Psoas muscle (tissue), 8 donors: ENCODE data around the gene AJUBA. TPM values are rescaled to one million over a fixed set of nuclear protein-coding genes. Genes with fewer than 3 reads are reported as not detected.
A peak's percentile ranks its signal among the peaks of the same experiment; 100 is the strongest.

Source experiments
- ATAC-seq, 4 donors: fragments of 200-7000 bp; cut with Tn5 transposase; one replicate each; pipeline ENCODE4 v1.9.1; 2020; ENCODE audit warnings: moderate library complexity in 3 of 4, mild to moderate bottlenecking in 2 of 4
- DNase-seq, 2 donors: peaks; one replicate each; pipeline ENCODE4 v3.0.0-alpha.2; 2020
- H3K27ac ChIP-seq: fragments of 200-600 bp; one replicate; pipeline ENCODE4 v1.8.0; 2022
- H3K27me3 ChIP-seq, 3 donors: fragments of 200-600 bp in 1 of 3; one replicate each; pipeline versions ENCODE4 v1.6.1 to v1.8.0; 2013 to 2022; ENCODE audit warnings: low read length in 2 of 3, mild to moderate bottlenecking in 2 of 3, moderate library complexity in 1 of 3; ENCODE audit not compliant: insufficient read depth in 3 of 3
- H3K36me3 ChIP-seq, 2 donors: fragments of 200-600 bp in 1 of 2; one replicate each; pipeline versions ENCODE4 v1.6.1 to v1.8.0; 2013 to 2022; ENCODE audit warnings: low read depth in 1 of 2, mild to moderate bottlenecking in 1 of 2, moderate library complexity in 1 of 2; ENCODE audit not compliant: insufficient read depth in 1 of 2
- H3K4me1 ChIP-seq: fragments of 200-600 bp; one replicate; pipeline ENCODE4 v1.8.0; 2022
- H3K4me3 ChIP-seq: fragments of 200-600 bp; one replicate; pipeline ENCODE4 v1.8.0; 2022; ENCODE audit warnings: mild to moderate bottlenecking
- H3K9me3 ChIP-seq: fragments of 200-600 bp; one replicate; pipeline ENCODE4 v1.8.0; 2022
- WGBS, 3 donors: extraction: QIAGEN DNeasy Blood & Tissue Kit; methylation state at CpG; one replicate each; pipeline versions ENCODE4 v1.1.6 to v1.1.7; 2013; 5-methylcytosine and 5-hydroxymethylcytosine counted together
- intact Hi-C, 2 donors: fragments of 100-400 bp; cut with DNase I; formaldehyde crosslinking; loops; one replicate each; pipeline versions ENCODE4 v1.11.0 to v1.14.2; 2022
- polyA plus RNA-seq, 3 donors: library from polyadenylated mRNA; stranded (reverse); fragments of 200-250 nt; gene quantifications; one replicate each; pipeline ENCODE4 v1.2.3, GENCODE V29; 2013
- total RNA-seq, 4 donors: library from RNA; stranded (reverse); fragmentation: NEBNext Ultra II Directional in 2 of 4; extraction: Animal tissue kit (Norgen Biotek cat#: 25700) in 2 of 4; gene quantifications; one replicate each; pipeline versions ENCODE4 v1.2.1 to v1.2.4, GENCODE V29; 2021 to 2023
- TF ChIP-seq, protein P1 (sequence below): fragments of 200-600 bp; IDR thresholded peaks from one replicate; pipeline ENCODE4 v1.8.0; 2022; ENCODE audit warnings: antibody characterized with exemption
- donor health status: healthy with polysubstance abuse.
- donor health status: DM: no; HTN: no; CAD: no; lungs with moderate emphysema.
- donor health status: Bipolar disorder and iron deficiency.
- donor health status: healthy.
- donor health status: DM: yes; HTN: yes; CAD: no.
- donor health status: DM: no; HTN: no; CAD: no.
- donor health status: DM: no; HTN: no; CAD: no.
- donor health status: DM: yes; HTN: yes; CAD: no.

AJUBA gene
- total and polyA plus RNA-seq, 7 donors, result 0.65 to 1.5 (median 0.95) TPM

DNA sequence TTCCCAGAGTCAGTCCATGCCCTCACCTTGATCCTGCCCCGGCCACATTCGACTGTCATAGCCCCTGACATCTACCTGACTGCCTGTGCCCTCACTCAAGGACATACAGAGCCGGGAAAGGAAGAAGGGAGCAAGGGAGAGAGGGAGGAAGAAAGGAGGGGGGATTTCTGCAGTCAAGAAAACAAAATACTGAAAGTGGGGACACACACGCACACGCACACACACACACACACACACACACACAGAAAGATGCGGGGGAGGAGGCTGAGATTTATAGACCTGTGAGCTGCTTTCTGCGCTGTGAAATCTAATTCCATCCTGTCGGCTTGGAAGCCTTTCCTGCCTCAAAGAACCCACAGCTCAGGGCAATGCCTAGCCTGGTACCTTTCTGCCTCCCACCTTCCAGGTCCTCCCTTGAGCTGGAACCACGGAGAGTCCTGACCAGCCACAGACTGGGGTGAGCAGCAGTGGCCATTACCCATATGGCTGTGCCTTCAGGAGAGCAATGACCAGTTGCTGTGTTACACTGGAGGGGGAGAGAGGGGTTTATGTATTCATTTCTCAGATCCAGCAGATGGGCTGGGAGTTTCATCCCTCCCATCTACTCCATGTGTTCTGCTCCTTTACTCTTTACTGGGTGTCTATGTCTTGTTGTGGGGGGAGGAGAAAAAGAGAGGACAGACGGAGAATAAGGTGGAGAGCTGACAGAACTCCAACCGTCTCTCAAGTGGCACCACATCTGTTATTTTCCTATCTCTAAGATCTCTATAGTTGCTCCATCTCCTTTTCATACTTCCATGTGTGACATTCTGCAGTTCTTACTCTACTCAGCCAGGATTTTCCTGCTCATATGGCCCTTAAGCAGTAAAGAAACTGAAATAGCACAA is 14.7 kb upstream of the AJUBA start:
- intact Hi-C loops, result no loop called here
- Histone ChIP-seq H3K9me3 (no peaks in the 10 kb centered on the region), H3K27ac (no peak overlapping the region), H3K36me3 (peaks cover 0 to 2% of the 10 kb centered on the region in 2 donors), H3K4me1 (no peaks in the 10 kb centered on the region), H3K27me3 (no peaks in the 10 kb centered on the region), H3K4me3 (no peak overlapping the region)
- no peak for ATAC-seq
- DNase-seq, result no peak
- WGBS, 3 donors, result 72 to 79% (median 77%) methylated on average over 11 of the region's 11 CpGs
- TF ChIP-seq, protein P1, sequence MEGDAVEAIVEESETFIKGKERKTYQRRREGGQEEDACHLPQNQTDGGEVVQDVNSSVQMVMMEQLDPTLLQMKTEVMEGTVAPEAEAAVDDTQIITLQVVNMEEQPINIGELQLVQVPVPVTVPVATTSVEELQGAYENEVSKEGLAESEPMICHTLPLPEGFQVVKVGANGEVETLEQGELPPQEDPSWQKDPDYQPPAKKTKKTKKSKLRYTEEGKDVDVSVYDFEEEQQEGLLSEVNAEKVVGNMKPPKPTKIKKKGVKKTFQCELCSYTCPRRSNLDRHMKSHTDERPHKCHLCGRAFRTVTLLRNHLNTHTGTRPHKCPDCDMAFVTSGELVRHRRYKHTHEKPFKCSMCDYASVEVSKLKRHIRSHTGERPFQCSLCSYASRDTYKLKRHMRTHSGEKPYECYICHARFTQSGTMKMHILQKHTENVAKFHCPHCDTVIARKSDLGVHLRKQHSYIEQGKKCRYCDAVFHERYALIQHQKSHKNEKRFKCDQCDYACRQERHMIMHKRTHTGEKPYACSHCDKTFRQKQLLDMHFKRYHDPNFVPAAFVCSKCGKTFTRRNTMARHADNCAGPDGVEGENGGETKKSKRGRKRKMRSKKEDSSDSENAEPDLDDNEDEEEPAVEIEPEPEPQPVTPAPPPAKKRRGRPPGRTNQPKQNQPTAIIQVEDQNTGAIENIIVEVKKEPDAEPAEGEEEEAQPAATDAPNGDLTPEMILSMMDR, result no peak

DNA sequence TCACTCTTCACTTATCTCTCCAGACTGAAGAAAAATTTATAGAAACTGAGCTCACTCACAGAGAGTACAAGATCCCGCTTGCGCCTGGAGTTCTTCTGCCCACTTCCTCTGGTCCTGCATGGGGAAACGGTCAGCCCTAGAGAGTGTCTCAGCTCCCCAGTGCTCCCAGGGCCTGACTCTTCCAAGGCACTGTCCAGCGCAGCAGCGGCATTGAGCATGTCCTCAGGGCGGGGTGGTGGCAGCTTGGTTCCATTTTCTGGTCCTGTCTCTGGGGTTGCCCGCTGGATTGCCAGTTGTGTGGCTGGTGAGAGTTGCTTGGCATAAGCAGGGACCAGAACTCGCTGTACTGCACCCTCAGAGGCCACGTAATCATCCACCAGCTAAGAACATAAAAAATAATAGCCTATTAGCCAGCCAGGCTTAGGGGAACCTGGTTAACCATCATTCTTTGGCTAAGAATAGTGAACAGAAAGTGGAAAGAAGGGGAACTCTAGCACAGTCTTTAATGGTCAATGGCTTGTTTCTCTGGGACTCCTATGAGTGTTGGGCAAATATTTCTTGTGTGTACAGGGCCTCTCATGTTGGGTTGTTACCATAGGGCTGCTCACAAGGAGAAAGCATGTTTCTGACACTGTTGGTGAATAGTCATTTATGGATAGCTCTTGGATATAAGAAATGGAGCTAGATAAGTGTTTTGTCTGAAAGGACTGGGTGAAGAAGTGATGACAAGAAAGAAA is 13.7 kb upstream of the AJUBA start:
- DNase-seq (no peak), ATAC-seq (no peak)
- intact Hi-C loops, result no loop called here
- H3K27me3 ChIP-seq, result no peaks in the 10 kb centered on the region
- peaks cover 0 to 11% of the 10 kb centered on the region in 2 donors for H3K36me3 ChIP-seq
- H3K27ac ChIP-seq, result no peak overlapping the region
- no peaks in the 10 kb centered on the region for H3K9me3 ChIP-seq
- WGBS, 3 donors, result 92 to 94% (median 94%) methylated on average over 9 of the region's 9 CpGs
- no peak overlapping the region for H3K4me3 ChIP-seq
- H3K4me1 ChIP-seq, result no peaks in the 10 kb centered on the region
- TF ChIP-seq, protein P1, result no peak

DNA sequence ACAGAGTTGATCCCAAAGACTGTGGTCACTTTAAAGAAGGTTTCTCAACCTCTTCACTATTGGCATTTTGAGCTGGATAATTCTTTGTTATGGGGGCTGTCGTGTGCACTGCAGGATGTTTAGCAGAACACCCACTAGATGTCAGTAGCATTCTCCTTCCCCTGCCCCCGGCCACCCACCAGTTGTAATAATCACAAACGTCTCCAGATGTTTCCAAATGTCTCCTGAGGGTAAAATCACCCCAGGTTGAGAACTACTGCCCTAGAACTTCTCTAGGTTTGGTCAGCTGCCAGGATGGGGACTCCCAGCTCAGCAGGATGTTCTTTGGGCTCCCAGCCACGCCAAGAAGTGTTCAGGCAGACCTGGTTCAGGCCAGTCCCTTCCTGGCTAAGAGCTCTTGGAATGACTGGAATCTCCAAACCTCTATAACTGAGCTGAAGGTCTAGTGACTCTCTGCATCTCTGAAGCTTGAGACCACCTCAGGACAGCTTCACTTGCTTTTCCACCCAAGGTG is 12.5 kb upstream of the AJUBA start:
- no peaks in the 10 kb centered on the region for H3K4me1 ChIP-seq
- H3K4me3 ChIP-seq, result no peak overlapping the region
- ATAC-seq (peak in 3 of 4 donors; percentile 59 to 87 (median 60)), DNase-seq (no peak)
- H3K27ac ChIP-seq, result no peak overlapping the region
- intact Hi-C loops, result no loop called here
- H3K9me3 ChIP-seq, result no peaks in the 10 kb centered on the region
- H3K36me3 ChIP-seq, result peaks cover 4 to 16% of the 10 kb centered on the region in 2 donors
- no peaks in the 10 kb centered on the region for H3K27me3 ChIP-seq
- 4 to 21% (median 13%) methylated on average over 4 of the region's 4 CpGs for WGBS, 3 donors
- TF ChIP-seq, protein P1, result peak; percentile 48

DNA sequence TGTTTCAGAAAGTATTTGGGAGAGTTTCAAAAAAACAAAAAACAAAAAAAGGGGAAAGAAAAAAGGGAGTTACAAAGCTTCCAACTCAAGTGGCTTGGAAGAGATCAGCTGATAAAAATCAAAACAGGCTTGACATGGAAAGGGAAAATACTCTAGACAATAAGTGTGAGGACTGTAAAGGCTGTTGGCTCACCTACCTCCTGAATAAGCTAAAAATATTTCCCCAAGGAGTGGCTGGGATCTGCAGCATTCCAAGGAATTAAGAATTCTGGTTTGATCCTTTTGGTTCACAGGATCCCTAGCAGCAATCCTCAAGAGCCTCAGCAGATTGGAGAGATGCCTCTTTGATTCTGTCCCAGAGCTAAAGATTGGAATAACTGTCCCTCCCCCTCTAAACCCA is 11.2 kb upstream of the AJUBA start:
- H3K4me1 ChIP-seq, result no peaks in the 10 kb centered on the region
- peaks cover 4 to 29% of the 10 kb centered on the region in 2 donors for H3K36me3 ChIP-seq
- intact Hi-C loops, result no loop called here
- no peaks in the 10 kb centered on the region for H3K9me3 ChIP-seq
- ATAC-seq (no peak), DNase-seq (no peak)
- TF ChIP-seq, protein P1, result no peak
- no peak overlapping the region for H3K27ac ChIP-seq
- no peak overlapping the region for H3K4me3 ChIP-seq
- H3K27me3 ChIP-seq, result no peaks in the 10 kb centered on the region
